OCI-LY3 (cell line): Measurements from ENCODE around the gene WWOX.

Experiments
- H2AFZ ChIP-seq: fragments of 200-600, 300-600 bp; shearing (Covaris generic); 2 replicates; pipeline ENCODE4 v1.6.0; 2014; ENCODE audit warnings: antibody characterized with exemption, low read depth, low read length
- H3K27ac ChIP-seq: fragments of 200-600, 300-600 bp; sonication (generic); 2 replicates; pipeline ENCODE4 v1.5.1; 2014; ENCODE audit warnings: mild to moderate bottlenecking, low read length, moderate library complexity, mixed read lengths
- H3K27me3 ChIP-seq: fragments of 200-600, 300-600 bp; sonication (generic); 2 replicates; pipeline ENCODE4 v1.6.1; 2014; ENCODE audit warnings: low read depth, low read length, mixed read lengths
- H3K36me3 ChIP-seq: fragments of 200-600, 300-600 bp; sonication (generic); replicated peaks from 2 replicates; pipeline ENCODE3; 2014; ENCODE audit warnings: low read depth, low read length, mixed read lengths
- H3K4me1 ChIP-seq: fragments of 300-600, 200-600 bp; sonication (generic); 2 replicates; pipeline ENCODE4 v1.6.1; 2014; ENCODE audit warnings: low read length, mixed read lengths
- H3K4me2 ChIP-seq: fragments of 200-600, 300-600 bp; sonication (generic); 2 replicates; pipeline ENCODE4 v1.6.1; 2014; ENCODE audit warnings: low read length, mixed read lengths
- H3K4me3 ChIP-seq: fragments of 300-600, 200-600 bp; sonication (generic); 2 replicates; pipeline ENCODE4 v1.5.1; 2014; ENCODE audit warnings: antibody characterized with exemption, mild to moderate bottlenecking, low read length, moderate library complexity
- H3K79me2 ChIP-seq: fragments of 300-600, 200-600 bp; shearing (Covaris generic); 2 replicates; pipeline ENCODE4 v1.6.1; 2014; ENCODE audit warnings: mild to moderate bottlenecking, low read length, mixed read lengths
- H3K9ac ChIP-seq: fragments of 300-600, 200-600 bp; shearing (Covaris generic); 2 replicates; pipeline ENCODE4 v1.6.0; 2014; ENCODE audit warnings: mild to moderate bottlenecking, low read length, moderate library complexity
- H3K9me3 ChIP-seq: fragments of 200-600, 300-600 bp; shearing (Covaris generic); 2 replicates; pipeline ENCODE4 v1.6.1; 2014; ENCODE audit warnings: low read length, mixed read lengths; ENCODE audit not compliant: insufficient read depth
- H4K20me1 ChIP-seq: fragments of 200-600, 300-600 bp; sonication (generic); 2 replicates; pipeline ENCODE4 v1.6.1; 2016; ENCODE audit warnings: low read length, mixed read lengths; ENCODE audit not compliant: insufficient read depth
- CTCF ChIP-seq: fragments of 200-600, 300-600 bp; sonication (generic); IDR thresholded peaks from 2 replicates; pipeline ENCODE4 v1.5.1; 2014; ENCODE audit warnings: antibody characterized with exemption, low read length, low read depth
- EZH2phosphoT487 ChIP-seq: fragments of 200-600 bp; shearing (Covaris generic); IDR thresholded peaks from 2 replicates; pipeline ENCODE4 v1.6.1; 2018; ENCODE audit warnings: antibody characterized with exemption, mixed run types, low read depth

Gene WWOX

DNA sequence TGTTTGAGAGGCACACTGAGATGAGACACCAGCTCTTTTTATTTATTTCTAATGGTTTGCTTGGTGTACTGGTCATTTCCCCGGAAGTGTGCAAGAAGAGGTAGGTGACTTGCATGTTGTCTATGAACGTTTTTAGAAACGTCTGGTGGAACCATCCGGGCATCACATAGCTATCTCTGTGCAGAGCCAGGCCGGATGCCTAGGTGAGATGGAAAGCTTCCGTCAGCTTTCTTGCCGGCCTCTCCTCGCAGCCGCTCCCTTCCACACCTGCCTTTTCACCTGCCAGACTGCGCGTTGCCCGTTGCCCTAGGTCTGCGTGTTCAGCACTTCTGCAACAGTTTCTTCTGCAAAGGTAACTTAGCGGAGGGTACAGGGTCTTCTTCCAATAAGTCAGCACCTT lies 416.0 kb downstream of the WWOX start:
- Histone ChIP-seq H3K9ac (no peak overlapping the region), H3K27me3 (peaks cover 18% of the 10 kb centered on the region), H4K20me1 (no peaks in the 10 kb centered on the region), H3K27ac (no peak overlapping the region), H3K4me2 (no peak overlapping the region), H3K4me3 (no peak overlapping the region), H3K36me3 (no peaks in the 10 kb centered on the region), H2AFZ (no peak overlapping the region), H3K79me2 (no peaks in the 10 kb centered on the region), H3K4me1 (no peaks in the 10 kb centered on the region), H3K9me3 (no peaks in the 10 kb centered on the region)
- no peak for TF ChIP-seq CTCF
- no peak for TF ChIP-seq EZH2phosphoT487

DNA sequence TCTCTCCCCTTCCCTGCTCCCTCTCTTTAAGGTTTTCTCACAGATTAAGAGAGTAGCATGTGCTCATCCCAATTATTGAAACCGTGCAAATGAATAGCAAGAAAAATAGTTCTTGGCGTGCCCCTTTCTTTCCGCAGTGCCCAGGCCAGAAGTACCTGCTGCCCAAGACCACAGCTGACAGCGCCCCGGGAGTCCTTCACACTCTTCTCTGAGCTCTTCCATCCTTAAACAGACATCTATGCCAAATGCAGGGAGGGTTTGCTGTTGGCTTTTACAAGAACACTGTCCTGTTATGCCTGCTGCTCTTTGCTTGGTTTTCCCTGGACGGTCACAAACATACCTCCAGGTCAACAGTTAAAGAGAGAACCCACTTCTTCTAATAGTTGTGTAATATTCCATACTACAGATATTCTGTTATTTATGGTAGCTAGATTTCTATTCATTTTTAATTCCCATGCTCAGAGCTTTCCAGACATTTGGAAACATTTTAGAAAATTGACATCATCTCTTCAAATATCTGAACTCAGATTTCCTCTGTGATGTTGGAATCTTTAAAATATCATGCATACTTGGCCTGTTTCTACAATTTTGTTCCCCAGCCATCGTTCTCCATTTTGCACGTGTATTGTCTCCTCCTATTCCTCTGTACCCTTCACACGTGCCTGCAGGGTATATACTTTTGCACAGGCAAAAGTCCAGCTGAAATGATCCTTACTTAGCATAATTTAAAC lies 416.7 kb downstream of the WWOX start:
- no peak overlapping the region for H2AFZ ChIP-seq
- H3K27me3 ChIP-seq, result peaks cover 18% of the 10 kb centered on the region
- no peaks in the 10 kb centered on the region for H3K9me3 ChIP-seq
- no peak overlapping the region for H3K4me3 ChIP-seq
- H3K36me3 ChIP-seq, result no peaks in the 10 kb centered on the region
- no peak for TF ChIP-seq EZH2phosphoT487
- TF ChIP-seq CTCF, result no peak
- H3K4me2 ChIP-seq, result no peak overlapping the region
- H3K79me2 ChIP-seq, result no peaks in the 10 kb centered on the region
- no peak overlapping the region for H3K9ac ChIP-seq
- H3K4me1 ChIP-seq, result no peaks in the 10 kb centered on the region
- no peak overlapping the region for H3K27ac ChIP-seq
- H4K20me1 ChIP-seq, result no peaks in the 10 kb centered on the region

- Histone ChIP-seq H3K36me3 (no peaks in the 10 kb centered on the region), H3K79me2 (no peaks in the 10 kb centered on the region), H3K4me1 (peaks cover 26% of the 10 kb centered on the region), H4K20me1 (no peaks in the 10 kb centered on the region), H3K27me3 (no peaks in the 10 kb centered on the region; the same call in 1 of the 2 replicates), H3K4me2 (no peak overlapping the region), H2AFZ (no peak overlapping the region), H3K4me3 (no peak overlapping the region), H3K9ac (no peak overlapping the region), H3K27ac (no peak overlapping the region), H3K9me3 (no peaks in the 10 kb centered on the region)
- TF ChIP-seq EZH2phosphoT487 (no peak), CTCF (no peak)
Observed at GRCh38 chr16:78519896-78520295, 420.4 kb downstream of the WWOX start.

DNA sequence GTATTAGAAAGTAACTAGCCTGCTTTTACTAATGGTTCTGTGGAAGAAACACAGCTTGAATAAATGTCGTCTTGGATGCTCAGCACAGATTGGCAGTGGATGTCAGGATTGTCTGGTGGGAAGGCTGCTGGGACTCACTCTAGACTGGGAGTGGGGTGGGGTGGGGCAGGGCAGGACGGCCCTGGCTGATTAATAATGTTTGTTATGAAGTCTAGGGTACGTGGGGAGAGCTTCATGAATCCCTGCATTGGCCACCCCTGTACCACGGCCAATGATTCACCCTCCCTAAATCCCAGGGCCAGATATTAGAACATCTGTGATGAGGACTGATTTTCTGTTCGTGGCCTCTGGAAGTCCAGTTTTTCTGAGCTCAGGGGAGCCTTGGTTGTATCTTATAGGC lies 421.0 kb downstream of the WWOX start:
- Histone ChIP-seq H3K4me1 (peaks cover 26% of the 10 kb centered on the region), H4K20me1 (no peaks in the 10 kb centered on the region), H3K27me3 (no peaks in the 10 kb centered on the region; the same call in 1 of the 2 replicates), H3K27ac (no peak overlapping the region), H3K79me2 (no peaks in the 10 kb centered on the region), H3K4me2 (no peak overlapping the region), H2AFZ (no peak overlapping the region), H3K4me3 (no peak overlapping the region), H3K9ac (no peak overlapping the region), H3K36me3 (no peaks in the 10 kb centered on the region), H3K9me3 (no peaks in the 10 kb centered on the region)
- TF ChIP-seq EZH2phosphoT487 (no peak), CTCF (no peak)
